ENCODE data around the gene CCNO. TPM values are rescaled to one million over a fixed set of nuclear protein-coding genes. Genes with fewer than 3 reads are reported as not detected.

CCNO gene
- total RNA-seq, 1 experiment from 2014 or later: 12.1 TPM

GRCh38 chr5:55205001-55205400 is 28.4 kb downstream of the CCNO start:
- no peak overlapping the region for H3K4me2 ChIP-seq (ENCODE audit: low read length)
- H3K9ac ChIP-seq (ENCODE audit: low read length): no peak overlapping the region
- H3K36me3 ChIP-seq (ENCODE audit: control insufficient read depth in 1 of 2, insufficient read depth in 2 of 2, low read length in 2 of 2): no peaks in the 10 kb centered on the region
- TF ChIP-seq CBX3 (IDR thresholded peaks at IDR 0.05; ENCODE audit: low read depth): no peak
- no peak for TF ChIP-seq CTCF (IDR thresholded peaks at IDR 0.05 in 2 of 3, conservative IDR thresholded peaks at IDR 0.05 in 1 of 3; ENCODE audit: borderline replicate concordance in 1 of 3, insufficient read depth in 1 of 3, low read depth in 2 of 3, low read length in 2 of 3)
- no peak for TF ChIP-seq ATF3 (IDR thresholded peaks at IDR 0.05)
- TF ChIP-seq ZFX (IDR thresholded peaks at IDR 0.05): no peak
- TF ChIP-seq MAX (IDR thresholded peaks at IDR 0.05): no peak
- TF ChIP-seq SIN3A (IDR thresholded peaks at IDR 0.05; ENCODE audit: low read depth): no peak
- TF ChIP-seq SP1 (IDR thresholded peaks at IDR 0.05; ENCODE audit: low read depth): no peak
- no peak for TF ChIP-seq SRF (IDR thresholded peaks at IDR 0.05; ENCODE audit: low read depth)
- TF ChIP-seq YY1 (IDR thresholded peaks at IDR 0.05; ENCODE audit: extremely low read depth, insufficient replicate concordance, low read depth, low read length): no peak
- TF ChIP-seq EGR1 (IDR thresholded peaks at IDR 0.05; ENCODE audit: low read depth): no peak
- H3K27me3 ChIP-seq (ENCODE audit: insufficient read depth, low read length): no peaks in the 10 kb centered on the region
- ATAC-seq (no peak), DNase-seq (ENCODE audit: low read depth, low spot score) (no peak)
- ChIA-PET POLR2A (no interaction called here), RAD21 (ENCODE audit: low non-redundant PET in 1 of 2, low total read pairs in 2 of 2, uncharacterized antibody in 2 of 2, unreplicated experiment in 2 of 2) (no interaction called here), CTCF (no interaction called here)
- no peaks in the 10 kb centered on the region for H3K79me2 ChIP-seq (ENCODE audit: insufficient read depth, low read length)
- BruUV-seq (replicated peaks): no TSS peak
- no peaks in the 10 kb centered on the region for H3K9me3 ChIP-seq (ENCODE audit: control insufficient read depth in 1 of 2, insufficient read depth in 1 of 2, low read depth in 1 of 2, low read length in 2 of 2)
- no peaks in the 10 kb centered on the region for H3K4me1 ChIP-seq (ENCODE audit: control insufficient read depth in 1 of 2, insufficient read depth in 2 of 2, low read length in 2 of 2)
- H3K9me2 ChIP-seq (ENCODE audit: insufficient read depth): 0 out of 2 replicates have a peak, but pooled peaks cover 3% of the 10 kb centered on the region
- intact Hi-C loops (cut with micrococcal nuclease): no loop called here
- no peak overlapping the region for H3K27ac ChIP-seq (ENCODE audit: low read depth, low read length)
- H2AFZ ChIP-seq (ENCODE audit: low read depth, low read length, poor library complexity, severe bottlenecking): no peak overlapping the region
- no peaks in the 10 kb centered on the region for H4K20me1 ChIP-seq (ENCODE audit: insufficient read depth)
- no peak overlapping the region for H3K4me3 ChIP-seq (replicated peaks in 1 of 2; ENCODE audit: low read depth in 1 of 2, low read length in 2 of 2)
